GM19372 (cell line): ENCODE data around the gene TRPV6.

ENCODE experiments used
- ATAC-seq: cut with Tn5 transposase; IDR thresholded peaks from one replicate; pipeline ENCODE4 v1.9.1; 2021; ENCODE audit warnings: mild to moderate bottlenecking, low read depth, moderate library complexity; ENCODE audit not compliant: unreplicated experiment

TRPV6 gene

GRCh38 chr7:142871260-142872105 is 14.1 kb downstream of the TRPV6 start:
- ATAC-seq: no peak

- no peak for ATAC-seq
These were observed 14.8 kb downstream of the TRPV6 start for GRCh38 chr7:142870566-142871259.

- no peak for ATAC-seq
These were observed 15.4 kb downstream of the TRPV6 start for GRCh38 chr7:142870147-142870559.

GRCh38 chr7:142869434-142869833 is 16.1 kb downstream of the TRPV6 start:
- no peak for ATAC-seq

- no peak for ATAC-seq
These were observed 16.5 kb downstream of the TRPV6 start for GRCh38 chr7:142868986-142869415.

- no peak for ATAC-seq
These were observed 17.2 kb downstream of the TRPV6 start for GRCh38 chr7:142868188-142868985.

- no peak for ATAC-seq
These were observed 18.0 kb downstream of the TRPV6 start for GRCh38 chr7:142867398-142868187.

GRCh38 chr7:142867097-142867378 is 18.5 kb downstream of the TRPV6 start:
- ATAC-seq: no peak

- no peak for ATAC-seq
These were observed 19.0 kb downstream of the TRPV6 start for GRCh38 chr7:142866361-142867096.

GRCh38 chr7:142865766-142866165 is 19.8 kb downstream of the TRPV6 start:
- no peak for ATAC-seq

- no peak for ATAC-seq
These were observed 20.4 kb downstream of the TRPV6 start for GRCh38 chr7:142864980-142865747.

- ATAC-seq: no peak
These were observed 21.5 kb downstream of the TRPV6 start for GRCh38 chr7:142863891-142864685.

- ATAC-seq: no peak
These were observed 22.7 kb downstream of the TRPV6 start for GRCh38 chr7:142862786-142863400.

GRCh38 chr7:142862351-142862750 is 23.2 kb downstream of the TRPV6 start:
- no peak for ATAC-seq

- no peak for ATAC-seq
These were observed 24.6 kb downstream of the TRPV6 start for GRCh38 chr7:142860968-142861367.

GRCh38 chr7:142859829-142860228 is 25.7 kb downstream of the TRPV6 start:
- no peak for ATAC-seq

- ATAC-seq: no peak
These were observed 26.1 kb downstream of the TRPV6 start for GRCh38 chr7:142859411-142859810.

- no peak for ATAC-seq
These were observed 27.9 kb downstream of the TRPV6 start for GRCh38 chr7:142857625-142858024.
